ENCODE results near the gene DPF3.

The DPF3 gene

GRCh38 chr14:72651081-72651480 lies 242.8 kb downstream of the DPF3 start:
- H3K27ac ChIP-seq (ENCODE audit: low read length) = no peak overlapping the region
- no peak overlapping the region for H3K4me3 ChIP-seq (ENCODE audit: low read length)
- WGBS (ENCODE audit: insufficient coverage, insufficient read length) = no CpG with 5 or more reads among the region's 6 CpGs
- DNase-seq (ENCODE audit: low read depth, low spot score) = no peak
- no peaks in the 10 kb centered on the region for H3K9me3 ChIP-seq (ENCODE audit: control insufficient read depth, insufficient read depth, low read length)
- no peaks in the 10 kb centered on the region for H3K4me1 ChIP-seq (ENCODE audit: control insufficient read depth, insufficient read depth, low read length)
- no peaks in the 10 kb centered on the region for H3K36me3 ChIP-seq (ENCODE audit: control insufficient read depth, insufficient read depth, low read length)
- H3K27me3 ChIP-seq (ENCODE audit: control insufficient read depth, insufficient read depth, low read length) = no peaks in the 10 kb centered on the region

GRCh38 chr14:72649603-72650227 lies 244.2 kb downstream of the DPF3 start:
- Histone ChIP-seq H3K27me3 (ENCODE audit: control insufficient read depth, insufficient read depth, low read length) (no peaks in the 10 kb centered on the region), H3K9me3 (ENCODE audit: control insufficient read depth, insufficient read depth, low read length) (no peaks in the 10 kb centered on the region), H3K4me3 (ENCODE audit: low read length) (no peak overlapping the region), H3K36me3 (ENCODE audit: control insufficient read depth, insufficient read depth, low read length) (no peaks in the 10 kb centered on the region), H3K27ac (ENCODE audit: low read length) (no peak overlapping the region), H3K4me1 (ENCODE audit: control insufficient read depth, insufficient read depth, low read length) (no peaks in the 10 kb centered on the region)
- no peak for DNase-seq (ENCODE audit: low read depth, low spot score)
- no CpG with 5 or more reads among the region's 10 CpGs for WGBS (ENCODE audit: insufficient coverage, insufficient read length)

GRCh38 chr14:72647782-72648181 lies 246.1 kb downstream of the DPF3 start:
- no peak for DNase-seq (ENCODE audit: low read depth, low spot score)
- Histone ChIP-seq H3K9me3 (ENCODE audit: control insufficient read depth, insufficient read depth, low read length) (no peaks in the 10 kb centered on the region), H3K4me3 (ENCODE audit: low read length) (no peak overlapping the region), H3K27ac (ENCODE audit: low read length) (no peak overlapping the region), H3K4me1 (ENCODE audit: control insufficient read depth, insufficient read depth, low read length) (0 out of 2 replicates have a peak, but pooled peaks cover 3% of the 10 kb centered on the region), H3K36me3 (ENCODE audit: control insufficient read depth, insufficient read depth, low read length) (no peaks in the 10 kb centered on the region), H3K27me3 (ENCODE audit: control insufficient read depth, insufficient read depth, low read length) (no peaks in the 10 kb centered on the region)
- 100% methylated on average over 1 of the region's 9 CpGs for WGBS (ENCODE audit: insufficient coverage, insufficient read length)

- WGBS (ENCODE audit: insufficient coverage, insufficient read length) = no CpG with 5 or more reads among the region's 7 CpGs
- Histone ChIP-seq H3K4me1 (ENCODE audit: control insufficient read depth, insufficient read depth, low read length) (0 out of 2 replicates have a peak, but pooled peaks cover 3% of the 10 kb centered on the region), H3K4me3 (ENCODE audit: low read length) (no peak overlapping the region), H3K36me3 (ENCODE audit: control insufficient read depth, insufficient read depth, low read length) (no peaks in the 10 kb centered on the region), H3K27me3 (ENCODE audit: control insufficient read depth, insufficient read depth, low read length) (no peaks in the 10 kb centered on the region), H3K9me3 (ENCODE audit: control insufficient read depth, insufficient read depth, low read length) (no peaks in the 10 kb centered on the region), H3K27ac (ENCODE audit: low read length) (no peak overlapping the region)
- DNase-seq (ENCODE audit: low read depth, low spot score) = no peak
Measured at GRCh38 chr14:72646861-72647528, 246.9 kb downstream of the DPF3 start.

GRCh38 chr14:72645706-72646105 lies 248.2 kb downstream of the DPF3 start:
- WGBS (ENCODE audit: insufficient coverage, insufficient read length) = 100% methylated on average over 1 of the region's 5 CpGs
- H3K36me3 ChIP-seq (ENCODE audit: control insufficient read depth, insufficient read depth, low read length) = no peaks in the 10 kb centered on the region
- H3K4me1 ChIP-seq (ENCODE audit: control insufficient read depth, insufficient read depth, low read length) = 0 out of 2 replicates have a peak, but pooled peaks cover 3% of the 10 kb centered on the region
- no peaks in the 10 kb centered on the region for H3K9me3 ChIP-seq (ENCODE audit: control insufficient read depth, insufficient read depth, low read length)
- no peak overlapping the region for H3K4me3 ChIP-seq (ENCODE audit: low read length)
- no peak for DNase-seq (ENCODE audit: low read depth, low spot score)
- H3K27me3 ChIP-seq (ENCODE audit: control insufficient read depth, insufficient read depth, low read length) = no peaks in the 10 kb centered on the region
- H3K27ac ChIP-seq (ENCODE audit: low read length) = no peak overlapping the region

GRCh38 chr14:72644758-72645489 lies 249.0 kb downstream of the DPF3 start:
- H3K9me3 ChIP-seq (ENCODE audit: control insufficient read depth, insufficient read depth, low read length) = no peaks in the 10 kb centered on the region
- DNase-seq (ENCODE audit: low read depth, low spot score) = no peak
- H3K27ac ChIP-seq (ENCODE audit: low read length) = no peak overlapping the region
- H3K36me3 ChIP-seq (ENCODE audit: control insufficient read depth, insufficient read depth, low read length) = no peaks in the 10 kb centered on the region
- H3K4me3 ChIP-seq (ENCODE audit: low read length) = no peak overlapping the region
- no CpG with 5 or more reads among the region's 4 CpGs for WGBS (ENCODE audit: insufficient coverage, insufficient read length)
- H3K4me1 ChIP-seq (ENCODE audit: control insufficient read depth, insufficient read depth, low read length) = 0 out of 2 replicates have a peak, but pooled peaks cover 3% of the 10 kb centered on the region
- no peaks in the 10 kb centered on the region for H3K27me3 ChIP-seq (ENCODE audit: control insufficient read depth, insufficient read depth, low read length)

GRCh38 chr14:72644038-72644437 lies 249.9 kb downstream of the DPF3 start:
- DNase-seq (ENCODE audit: low read depth, low spot score) = no peak
- 100% methylated on average over 1 of the region's 6 CpGs for WGBS (ENCODE audit: insufficient coverage, insufficient read length)
- Histone ChIP-seq H3K4me1 (ENCODE audit: control insufficient read depth, insufficient read depth, low read length) (0 out of 2 replicates have a peak, but pooled peaks cover 3% of the 10 kb centered on the region), H3K4me3 (ENCODE audit: low read length) (no peak overlapping the region), H3K36me3 (ENCODE audit: control insufficient read depth, insufficient read depth, low read length) (no peaks in the 10 kb centered on the region), H3K9me3 (ENCODE audit: control insufficient read depth, insufficient read depth, low read length) (no peaks in the 10 kb centered on the region), H3K27ac (ENCODE audit: low read length) (no peak overlapping the region), H3K27me3 (ENCODE audit: control insufficient read depth, insufficient read depth, low read length) (no peaks in the 10 kb centered on the region)

- Histone ChIP-seq H3K4me3 (ENCODE audit: low read length) (no peak overlapping the region), H3K27ac (ENCODE audit: low read length) (no peak overlapping the region), H3K4me1 (ENCODE audit: control insufficient read depth, insufficient read depth, low read length) (0 out of 2 replicates have a peak, but pooled peaks cover 3% of the 10 kb centered on the region), H3K36me3 (ENCODE audit: control insufficient read depth, insufficient read depth, low read length) (no peaks in the 10 kb centered on the region), H3K9me3 (ENCODE audit: control insufficient read depth, insufficient read depth, low read length) (no peaks in the 10 kb centered on the region), H3K27me3 (ENCODE audit: control insufficient read depth, insufficient read depth, low read length) (no peaks in the 10 kb centered on the region)
- DNase-seq (ENCODE audit: low read depth, low spot score) = no peak
- WGBS (ENCODE audit: insufficient coverage, insufficient read length) = no CpG with 5 or more reads among the region's 5 CpGs
Measured at GRCh38 chr14:72643317-72643801, 250.5 kb downstream of the DPF3 start.

GRCh38 chr14:72640911-72641485 lies 252.9 kb downstream of the DPF3 start:
- Histone ChIP-seq H3K27ac (ENCODE audit: low read length) (no peak overlapping the region), H3K4me1 (ENCODE audit: control insufficient read depth, insufficient read depth, low read length) (0 out of 2 replicates have a peak, but pooled peaks cover 3% of the 10 kb centered on the region), H3K27me3 (ENCODE audit: control insufficient read depth, insufficient read depth, low read length) (no peaks in the 10 kb centered on the region), H3K9me3 (ENCODE audit: control insufficient read depth, insufficient read depth, low read length) (no peaks in the 10 kb centered on the region), H3K4me3 (ENCODE audit: low read length) (no peak overlapping the region), H3K36me3 (ENCODE audit: control insufficient read depth, insufficient read depth, low read length) (no peaks in the 10 kb centered on the region)
- no peak for DNase-seq (ENCODE audit: low read depth, low spot score)
- no CpG with 5 or more reads among the region's 8 CpGs for WGBS (ENCODE audit: insufficient coverage, insufficient read length)

GRCh38 chr14:72638021-72638420 lies 255.9 kb downstream of the DPF3 start:
- no peak overlapping the region for H3K27ac ChIP-seq (ENCODE audit: low read length)
- no peak for DNase-seq (ENCODE audit: low read depth, low spot score)
- H3K27me3 ChIP-seq (ENCODE audit: control insufficient read depth, insufficient read depth, low read length) = no peaks in the 10 kb centered on the region
- H3K36me3 ChIP-seq (ENCODE audit: control insufficient read depth, insufficient read depth, low read length) = no peaks in the 10 kb centered on the region
- no CpG with 5 or more reads among the region's 3 CpGs for WGBS (ENCODE audit: insufficient coverage, insufficient read length)
- no peak overlapping the region for H3K4me3 ChIP-seq (ENCODE audit: low read length)
- H3K4me1 ChIP-seq (ENCODE audit: control insufficient read depth, insufficient read depth, low read length) = no peaks in the 10 kb centered on the region
- no peaks in the 10 kb centered on the region for H3K9me3 ChIP-seq (ENCODE audit: control insufficient read depth, insufficient read depth, low read length)
